Measurements from ENCODE around the gene PAAF1.

GRCh38 chr11:73932781-73933180 lies 56.0 kb downstream of the PAAF1 start:
- TF ChIP-seq POLR2A (IDR thresholded peaks at IDR 0.05; ENCODE audit: low read length) (no peak), GATA1 (IDR thresholded peaks at IDR 0.05; ENCODE audit: low read depth, low read length) (no peak)
